H9 (cell line): ENCODE results near the gene ZNRF3. TPM values are rescaled to one million over a fixed set of nuclear protein-coding genes. Genes with fewer than 3 reads are reported as not detected.

Experiments used
- DNase-seq: peaks from one replicate; pipeline ENCODE4 v3.0.0-alpha.2; 2017
- H2AFZ ChIP-seq: one replicate; pipeline ENCODE4 v1.6.1; 2013; ENCODE audit warnings: mild to moderate bottlenecking, low read length, control low read depth, moderate library complexity
- H2AK5ac ChIP-seq: 2 replicates; pipeline ENCODE4 v1.6.1; 2013; ENCODE audit warnings: low read length, control low read depth, mixed read lengths; ENCODE audit not compliant: insufficient read length
- H2BK120ac ChIP-seq: one replicate; pipeline ENCODE4 v1.6.1; 2013; ENCODE audit warnings: low read depth, mild to moderate bottlenecking, low read length, control low read depth, inconsistent platforms; ENCODE audit not compliant: poor library complexity, severe bottlenecking
- H2BK12ac ChIP-seq: 2 replicates; pipeline ENCODE4 v1.6.1; 2013; ENCODE audit warnings: low read length, control low read depth, mixed read lengths, low read depth; ENCODE audit not compliant: insufficient read length
- H2BK15ac ChIP-seq: 2 replicates; pipeline ENCODE4 v1.6.1; 2013; ENCODE audit warnings: low read depth, low read length, control low read depth
- H2BK20ac ChIP-seq: one replicate; pipeline ENCODE4 v1.6.1; 2013; ENCODE audit warnings: low read depth, mild to moderate bottlenecking, low read length, control low read depth, inconsistent platforms; ENCODE audit not compliant: poor library complexity, severe bottlenecking
- H2BK5ac ChIP-seq: 2 replicates; pipeline ENCODE4 v1.6.1; 2013; ENCODE audit warnings: low read length, control low read depth, mixed read lengths; ENCODE audit not compliant: insufficient read length
- H3K14ac ChIP-seq: 2 replicates; pipeline ENCODE4 v1.6.1; 2013; ENCODE audit warnings: low read length, control low read depth; ENCODE audit not compliant: insufficient read depth
- H3K18ac ChIP-seq: 2 replicates; pipeline ENCODE4 v1.6.1; 2013; ENCODE audit warnings: low read depth, mild to moderate bottlenecking, mixed read lengths, low read length, control low read depth; ENCODE audit not compliant: insufficient read length
- H3K23ac ChIP-seq: 2 replicates; pipeline ENCODE4 v1.6.1; 2013; ENCODE audit warnings: low read length, control low read depth, mixed read lengths, low read depth; ENCODE audit not compliant: insufficient read length
- H3K23me2 ChIP-seq: 2 replicates; pipeline ENCODE4 v1.6.1; 2013; ENCODE audit warnings: low read depth, mild to moderate bottlenecking, mixed read lengths, low read length, control low read depth; ENCODE audit not compliant: insufficient read length, poor library complexity, severe bottlenecking
- H3K27ac ChIP-seq: 2 replicates; pipeline ENCODE4 v1.5.1; 2013; ENCODE audit warnings: low read length, control low read depth, mixed read lengths, low read depth; ENCODE audit not compliant: insufficient read length
- H3K27me3 ChIP-seq: 2 replicates; pipeline ENCODE4 v1.6.1; 2013; ENCODE audit warnings: low read length, control low read depth, inconsistent platforms; ENCODE audit not compliant: insufficient read depth
- H3K4ac ChIP-seq: 2 replicates; pipeline ENCODE4 v1.6.1; 2013; ENCODE audit warnings: low read depth, mild to moderate bottlenecking, control low read depth, inconsistent platforms, low read length, moderate library complexity
- H3K4me1 ChIP-seq: 2 replicates; pipeline ENCODE4 v1.6.1; 2013; ENCODE audit warnings: low read length, control low read depth, inconsistent platforms; ENCODE audit not compliant: insufficient read depth
- H3K4me2 ChIP-seq: 2 replicates; pipeline ENCODE4 v1.6.1; 2013; ENCODE audit warnings: low read length, control low read depth, mixed read lengths; ENCODE audit not compliant: insufficient read length, insufficient read depth
- H3K56ac ChIP-seq: 2 replicates; pipeline ENCODE4 v1.6.1; 2013; ENCODE audit warnings: low read depth, mild to moderate bottlenecking, mixed read lengths, low read length, control low read depth; ENCODE audit not compliant: insufficient read length
- H3K79me1 ChIP-seq: 2 replicates; pipeline ENCODE4 v1.6.1; 2013; ENCODE audit warnings: low read depth, mild to moderate bottlenecking, moderate library complexity, low read length, control low read depth, inconsistent platforms; ENCODE audit not compliant: insufficient read depth, poor library complexity, severe bottlenecking
- H3K79me2 ChIP-seq: 2 replicates; pipeline ENCODE4 v1.6.1; 2013; ENCODE audit warnings: low read length, control low read depth, inconsistent platforms; ENCODE audit not compliant: insufficient read depth
- H3K9ac ChIP-seq: 2 replicates; pipeline ENCODE4 v1.6.1; 2013; ENCODE audit warnings: low read length, control low read depth, mixed read lengths; ENCODE audit not compliant: insufficient read length; ENCODE audit errors: extremely low read depth
- H3K9me3 ChIP-seq: one replicate; pipeline ENCODE4 v1.6.1; 2013; ENCODE audit warnings: low read depth, low read length, inconsistent platforms; ENCODE audit not compliant: control insufficient read depth
- H3T11ph ChIP-seq: one replicate; pipeline ENCODE4 v1.6.1; 2013; ENCODE audit warnings: mild to moderate bottlenecking, low read length, control low read depth, inconsistent platforms
- H4K20me1 ChIP-seq: one replicate; pipeline ENCODE4 v1.6.1; 2013; ENCODE audit not compliant: control insufficient read depth, insufficient read length, insufficient read depth
- H4K5ac ChIP-seq: 2 replicates; pipeline ENCODE4 v1.6.1; 2013; ENCODE audit warnings: low read depth, mild to moderate bottlenecking, mixed read lengths, low read length, control low read depth; ENCODE audit not compliant: insufficient read length
- H4K8ac ChIP-seq: replicated peaks from 2 replicates; pipeline ENCODE4 v1.6.1; 2013; ENCODE audit warnings: low read length, control low read depth, mixed read lengths, low read depth; ENCODE audit not compliant: insufficient read length
- H4K91ac ChIP-seq: 2 replicates; pipeline ENCODE4 v1.6.1; 2013; ENCODE audit warnings: low read depth, mild to moderate bottlenecking, moderate library complexity, mixed read lengths, low read length, control low read depth; ENCODE audit not compliant: insufficient read length
- H3K27ac Mint-ChIP-seq, 3 experiments: 2 replicates in 2 of 3; 3 replicates in 1 of 3; pipeline ENCODE4 v1.8.0; 2020 to 2021; ENCODE audit warnings: mixed read lengths in 3 of 3, mild to moderate bottlenecking in 1 of 3, moderate library complexity in 1 of 3
- H3K27me3 Mint-ChIP-seq: 2 replicates; pipeline ENCODE4 v1.8.0; 2021; ENCODE audit warnings: low read depth, mild to moderate bottlenecking, moderate library complexity, mixed read lengths
- H3K36me3 Mint-ChIP-seq, 3 experiments: 2 replicates in 2 of 3; 3 replicates in 1 of 3; pipeline ENCODE4 v1.8.0; 2020 to 2021; ENCODE audit warnings: low read depth in 3 of 3, mixed read lengths in 3 of 3; ENCODE audit not compliant: insufficient read depth in 1 of 3
- H3K4me1 Mint-ChIP-seq, 2 experiments: 2 replicates each; pipeline ENCODE4 v1.8.0; 2020; ENCODE audit warnings: mixed read lengths in 2 of 2
- H3K4me3 Mint-ChIP-seq, 2 experiments: 2 replicates in 1 of 2; 3 replicates in 1 of 2; pipeline ENCODE4 v1.8.0; 2020 to 2021; ENCODE audit warnings: mild to moderate bottlenecking in 2 of 2, mixed read lengths in 2 of 2, moderate library complexity in 1 of 2
- H3K9me3 Mint-ChIP-seq, 2 experiments: 2 replicates in 1 of 2; 3 replicates in 1 of 2; pipeline ENCODE4 v1.8.0; 2020; ENCODE audit warnings: mild to moderate bottlenecking in 2 of 2, mixed read lengths in 2 of 2, moderate library complexity in 1 of 2
- CTCF ChIP-seq: fragments of 200-600 bp; sonication (generic); conservative IDR thresholded peaks from 3 replicates; pipeline ENCODE4 v1.8.0; 2021; ENCODE audit warnings: antibody characterized with exemption, mild to moderate bottlenecking
- WGBS: extraction: QIAGEN DNeasy Blood & Tissue Kit; methylation state at CpG from one replicate; pipeline ENCODE4 v1.1.7; 2013; ENCODE audit warnings: missing lambda C conversion rate, low lambda C conversion rate, mixed read lengths; ENCODE audit not compliant: insufficient read length; ENCODE audit errors: extremely low coverage; 5-methylcytosine and 5-hydroxymethylcytosine counted together
- total RNA-seq: library from RNA; stranded (reverse); gene quantifications from 2 replicates; pipeline ENCODE4 v1.2.1, GENCODE V29; 2021

The ZNRF3 gene
- total RNA-seq, 1 experiment from 2014 or later = 20.6 TPM

- Histone ChIP-seq H3T11ph (no peak overlapping the region), H4K5ac (no peak overlapping the region), H2BK5ac (no peak overlapping the region), H3K9me3 (no peaks in the 10 kb centered on the region), H2AFZ (no peak overlapping the region), H3K4me2 (no peak overlapping the region), H4K91ac (no peak overlapping the region), H3K4ac (no peak overlapping the region), H3K4me1 (peaks cover 6% of the 10 kb centered on the region), H3K79me1 (no peaks in the 10 kb centered on the region), H3K18ac (no peak overlapping the region), H4K8ac (no peak overlapping the region), H2BK12ac (no peak overlapping the region), H2BK20ac (no peak overlapping the region), H3K56ac (no peak overlapping the region), H3K14ac (no peak overlapping the region), H3K23me2 (no peaks in the 10 kb centered on the region), H3K23ac (no peak overlapping the region), H3K79me2 (no peaks in the 10 kb centered on the region), H2BK15ac (no peak overlapping the region), H3K9ac (no peak overlapping the region), H3K27ac (no peak overlapping the region), H2BK120ac (no peak overlapping the region), H4K20me1 (no peaks in the 10 kb centered on the region), H2AK5ac (no peak overlapping the region), H3K27me3 (no peaks in the 10 kb centered on the region; the same call in 1 of the 2 replicates)
- DNase-seq = no peak
- WGBS = no CpG with 5 or more reads among the region's 8 CpGs
- H3K4me1 Mint-ChIP-seq = peaks cover 29 to 30% of the 10 kb centered on the region in 2 experiments
- no peak overlapping the region for H3K27ac Mint-ChIP-seq
- H3K27me3 Mint-ChIP-seq = peaks cover 19% of the 10 kb centered on the region
- no peaks in the 10 kb centered on the region for H3K9me3 Mint-ChIP-seq
- no peak overlapping the region for H3K4me3 Mint-ChIP-seq
- no peaks in the 10 kb centered on the region for H3K36me3 Mint-ChIP-seq
- TF ChIP-seq CTCF = no peak
Observed at GRCh38 chr22:29079218-29079901, 196.0 kb downstream of the ZNRF3 start.
